ENCODE results near the gene MIDN.
"Not testable (repeated sequence)": the region's sequence is repeated elsewhere in the genome, so short reads cannot be mapped to it uniquely, and the experiment has no call there.

The MIDN gene

DNA sequence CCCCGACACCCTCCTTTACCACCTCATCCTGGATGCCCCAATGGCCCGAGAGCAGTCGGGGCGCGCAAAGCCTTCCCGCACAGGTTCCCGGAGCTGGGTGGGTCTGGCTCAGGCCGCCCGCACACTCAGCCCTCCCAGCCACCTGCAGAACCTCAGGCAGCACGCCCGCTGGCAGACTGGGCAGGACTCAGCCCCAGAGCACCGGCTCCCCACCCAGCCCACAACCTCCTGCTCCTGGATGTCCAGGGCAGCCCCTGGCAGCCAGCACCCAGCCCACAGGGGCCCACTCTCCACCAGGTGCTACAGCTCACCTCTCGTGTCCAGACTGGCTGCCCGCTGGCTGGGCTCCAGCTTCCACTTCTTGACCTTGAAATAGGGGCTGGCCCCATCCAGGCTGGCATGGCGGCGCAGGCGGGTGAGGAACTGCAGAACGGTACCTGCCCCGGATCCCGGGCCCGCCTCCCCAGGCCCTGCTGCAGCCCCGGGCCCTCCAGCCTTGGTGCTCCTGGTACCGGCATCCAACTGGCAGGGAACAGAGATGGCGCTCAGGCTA, 15.2 kb upstream of the MIDN start:
- no peak for DNase-seq

DNA sequence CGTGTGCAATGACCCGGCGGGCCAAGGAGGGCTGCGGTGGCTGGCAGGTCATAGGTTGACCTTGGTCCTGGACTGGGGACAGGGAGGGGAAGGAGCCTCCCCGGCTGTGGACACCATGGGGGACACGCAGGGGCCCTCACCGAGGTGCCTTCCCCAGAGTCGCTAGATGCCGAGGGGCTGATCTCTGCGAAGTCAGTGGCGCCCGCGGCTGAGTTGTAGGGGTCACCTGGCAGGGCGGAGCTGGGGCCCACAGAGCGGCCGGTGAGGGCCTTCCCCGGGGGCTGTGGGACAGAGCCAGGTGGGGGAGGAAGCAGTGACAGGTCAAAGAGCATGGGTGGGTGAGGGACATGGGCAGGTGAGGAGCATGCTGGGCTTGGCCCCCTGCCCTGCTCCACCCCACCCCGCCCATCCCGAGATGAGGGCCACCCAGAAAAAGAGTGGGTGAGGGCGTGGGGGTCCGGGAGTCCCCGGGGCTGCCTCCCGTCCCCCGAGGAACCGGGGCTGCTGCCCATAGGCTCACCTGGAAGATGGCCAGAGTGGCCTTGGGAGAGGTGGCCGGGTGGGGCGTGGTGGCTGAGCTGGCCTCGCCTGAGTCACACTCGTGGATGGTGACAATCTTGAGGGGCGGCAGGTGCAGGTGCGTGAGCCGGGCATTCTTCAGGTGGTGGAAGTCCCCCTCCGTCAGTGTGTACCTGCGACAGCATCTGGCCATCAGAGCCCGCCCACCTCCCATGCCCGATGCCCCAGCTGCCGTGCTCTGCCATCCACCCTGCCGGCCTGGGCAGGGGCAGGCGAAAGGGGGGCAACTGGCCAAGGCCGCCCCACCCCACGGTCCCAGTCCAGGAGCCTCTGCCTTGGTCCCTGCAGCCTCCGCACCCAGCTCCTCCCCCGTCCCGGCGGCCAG, 14.1 kb upstream of the MIDN start:
- DNase-seq = no peak

- no peak for DNase-seq
Measured at GRCh38 chr19:1234955-1235380, 13.4 kb upstream of the MIDN start.

DNA sequence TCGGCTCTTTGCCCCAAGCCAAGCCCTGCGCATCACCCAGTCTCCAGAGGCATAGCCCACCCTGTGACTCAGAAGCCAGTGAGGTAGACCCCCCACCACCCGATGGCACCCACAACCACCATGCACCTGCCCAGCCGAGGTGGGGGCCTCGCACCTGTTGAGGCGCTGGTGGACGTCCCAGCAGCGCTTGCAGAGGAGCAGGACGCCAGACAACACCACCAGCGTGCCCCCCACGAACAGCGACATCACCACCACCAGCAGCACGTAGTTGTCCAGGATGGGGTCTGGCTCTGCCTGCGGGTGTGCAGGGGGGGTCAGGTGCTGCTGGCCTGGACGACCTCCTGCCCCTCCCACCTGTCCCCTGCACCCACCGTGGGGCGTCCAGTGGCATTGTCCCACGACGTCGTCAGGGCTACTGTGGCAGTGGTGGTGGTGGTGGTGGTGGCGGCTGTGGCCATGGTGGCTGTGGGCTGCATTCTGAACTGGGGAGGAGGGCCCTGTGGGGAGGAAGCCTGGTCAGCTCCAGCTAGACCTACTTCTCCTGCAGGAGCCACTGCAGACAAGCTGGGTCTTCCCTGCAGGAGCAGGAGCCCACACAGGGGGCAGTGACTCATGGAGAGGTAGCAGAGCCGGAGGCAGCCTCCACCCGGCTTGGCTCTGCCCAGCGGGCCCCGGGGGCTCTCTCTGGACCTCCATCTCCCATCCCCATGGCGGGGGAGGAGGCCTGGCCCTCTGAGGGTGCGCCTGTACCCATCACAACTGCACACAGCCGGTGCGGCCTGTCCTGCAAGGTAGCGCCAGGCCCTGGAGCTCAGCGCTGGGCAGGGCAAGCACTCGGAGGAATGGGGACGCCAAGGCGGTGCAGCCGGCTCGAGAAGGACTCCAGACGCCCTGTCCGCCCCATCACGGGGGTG, 12.5 kb upstream of the MIDN start:
- no peak for DNase-seq

DNA sequence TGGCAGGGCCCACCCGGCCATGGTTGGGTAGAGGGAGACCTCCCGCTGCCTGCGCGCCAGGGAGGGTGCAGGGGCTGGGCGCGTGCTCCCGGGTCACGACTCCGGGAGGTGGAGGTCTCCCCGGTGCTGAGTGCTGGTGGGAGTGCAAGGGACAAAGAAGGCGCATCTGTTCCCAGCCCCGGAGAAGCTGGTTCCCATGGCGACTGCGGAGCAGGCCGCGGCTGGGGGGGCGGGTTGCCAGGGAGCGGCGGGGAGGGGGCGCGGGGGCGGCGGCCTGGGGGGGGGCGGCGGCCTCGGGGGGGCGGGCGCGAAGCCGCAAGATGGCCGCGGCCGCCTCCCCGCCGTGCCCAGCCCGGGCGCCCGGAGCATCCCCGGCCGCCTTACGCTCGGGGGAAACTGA, 11.8 kb upstream of the MIDN start:
- DNase-seq = peak; percentile 22

- DNase-seq = no peak
Measured at GRCh38 chr19:1237027-1237659, 11.2 kb upstream of the MIDN start.

GRCh38 chr19:1237754-1238368, 10.5 kb upstream of the MIDN start, which contains the start of gene CBARP:
Gene CBARP, minus strand, starts transcription at chr19:1238005. Its CDS starts 1,905 bp downstream, at chr19:1236100.
- DNase-seq = no peak

DNA sequence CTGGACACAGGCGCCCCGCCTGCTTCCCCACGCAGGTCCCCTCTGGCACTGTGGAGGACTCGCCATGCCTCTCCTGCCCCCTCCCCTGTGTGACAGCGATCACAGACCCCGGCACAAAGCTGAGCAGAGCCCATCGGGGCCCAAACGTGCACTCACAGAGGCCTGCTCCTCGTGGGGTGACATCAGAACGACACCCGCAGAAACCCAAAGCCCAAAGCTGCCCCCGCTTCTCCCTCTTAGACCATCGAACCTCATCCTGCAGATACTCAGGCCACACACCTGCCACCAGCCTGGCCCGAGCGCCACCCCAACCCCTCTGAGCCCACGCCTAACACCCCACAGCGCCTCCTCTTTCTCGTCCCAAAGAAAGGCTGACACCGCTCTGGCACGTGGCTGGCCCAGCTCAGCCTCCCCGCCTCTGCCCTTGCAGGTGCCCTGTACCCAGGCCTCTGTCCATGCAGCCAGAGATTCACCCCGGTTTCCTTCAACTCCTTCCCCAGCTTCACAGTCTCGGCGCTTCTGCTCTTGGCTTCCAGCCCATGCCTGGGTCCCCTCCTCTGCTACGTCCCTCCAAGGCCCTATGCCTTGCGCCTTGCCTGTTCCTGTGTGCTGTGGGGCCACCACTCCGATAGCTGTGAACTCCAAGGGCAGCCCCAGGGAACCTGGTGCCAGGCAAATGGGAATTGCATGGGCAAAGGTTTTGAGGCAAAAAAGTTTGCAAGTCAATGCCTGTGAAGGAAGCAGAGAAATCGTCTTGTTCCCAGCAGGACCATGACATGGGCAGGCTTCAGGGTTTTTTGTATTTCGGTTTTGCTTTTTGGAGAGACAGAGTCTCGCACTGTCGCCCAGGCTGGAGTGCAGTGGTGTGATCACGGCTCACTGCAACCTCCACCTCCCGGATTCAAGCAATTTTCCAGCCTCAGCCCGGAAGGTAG, 9.7 kb upstream of the MIDN start:
- no peak for DNase-seq

DNA sequence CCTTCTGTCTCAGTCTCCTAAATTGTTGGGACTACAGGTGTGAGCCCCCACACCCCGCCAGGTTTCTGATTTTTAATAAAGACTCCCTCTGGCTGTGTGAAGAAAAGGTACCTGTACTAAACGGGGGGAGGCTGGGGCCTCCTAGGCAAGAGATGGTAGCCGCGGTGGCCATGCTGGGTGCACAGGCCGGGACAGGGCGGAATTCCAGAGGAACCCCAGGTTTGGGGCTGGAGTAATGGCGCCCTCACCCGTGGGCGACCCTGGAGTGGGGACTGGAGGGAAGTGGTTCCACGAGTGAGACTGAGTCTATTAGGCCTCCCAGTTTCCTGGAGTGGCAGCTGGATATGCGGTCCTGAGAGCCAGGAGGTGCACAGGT, 9.0 kb upstream of the MIDN start:
- no peak for DNase-seq

- DNase-seq = peak; percentile 59
Measured at GRCh38 chr19:1239796-1240737, 8.3 kb upstream of the MIDN start.

DNA sequence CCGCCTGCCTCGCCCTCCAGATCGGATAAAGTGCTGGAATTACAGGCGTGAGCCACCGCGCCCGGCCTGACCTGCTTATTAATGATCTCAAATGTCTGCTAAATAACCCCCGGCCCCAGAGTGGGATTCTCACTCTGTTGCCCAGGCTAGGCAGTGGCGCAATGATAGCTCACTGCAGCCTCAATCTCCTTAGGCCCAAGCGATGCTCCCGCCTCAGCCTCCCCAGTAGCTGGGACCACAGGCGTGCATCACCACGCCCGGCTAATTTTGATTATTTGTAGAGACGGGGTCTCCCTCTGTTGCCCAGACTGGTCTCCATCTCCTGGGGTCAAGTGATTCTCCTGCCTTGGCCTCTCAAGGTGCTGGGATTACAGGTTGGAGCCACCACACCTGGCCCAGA, 7.5 kb upstream of the MIDN start:
- DNase-seq = no peak

DNA sequence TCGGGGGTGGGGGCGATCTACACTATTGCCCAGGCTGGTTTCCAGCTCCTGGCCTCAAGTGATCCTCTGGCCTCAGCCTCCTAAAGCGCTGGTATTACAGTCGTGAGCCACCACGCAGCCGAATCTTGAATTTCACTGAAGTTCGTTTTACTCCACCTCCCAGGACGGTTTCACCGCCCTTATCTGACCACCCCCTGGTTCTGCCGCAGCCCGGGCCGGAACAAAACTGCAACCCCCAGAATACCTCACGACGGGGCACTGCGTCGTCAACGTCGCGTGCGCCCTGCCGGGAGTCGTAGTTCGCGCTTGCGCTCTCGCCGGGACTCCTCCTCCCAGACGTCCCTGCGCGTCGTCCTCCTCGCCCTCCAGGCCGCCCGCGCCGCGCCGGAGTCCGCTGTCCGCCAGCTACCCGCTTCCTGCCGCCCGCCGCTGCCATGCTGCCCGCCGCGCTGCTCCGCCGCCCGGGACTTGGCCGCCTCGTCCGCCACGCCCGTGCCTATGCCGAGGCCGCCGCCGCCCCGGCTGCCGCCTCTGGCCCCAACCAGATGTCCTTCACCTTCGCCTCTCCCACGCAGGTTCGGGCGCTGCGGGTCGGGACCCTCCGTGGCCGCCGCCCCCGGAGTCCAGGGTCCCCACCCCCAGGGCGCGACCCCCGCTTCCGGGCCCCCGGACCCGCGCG, 6.8 kb upstream of the MIDN start, which contains the start of gene ATP5F1D:
TSS of gene ATP5F1D (plus strand) at position 335 of the 679 bp plus-strand sequence. CDS start at position 435, 100 bp downstream.
- DNase-seq = peak; percentile 90

DNA sequence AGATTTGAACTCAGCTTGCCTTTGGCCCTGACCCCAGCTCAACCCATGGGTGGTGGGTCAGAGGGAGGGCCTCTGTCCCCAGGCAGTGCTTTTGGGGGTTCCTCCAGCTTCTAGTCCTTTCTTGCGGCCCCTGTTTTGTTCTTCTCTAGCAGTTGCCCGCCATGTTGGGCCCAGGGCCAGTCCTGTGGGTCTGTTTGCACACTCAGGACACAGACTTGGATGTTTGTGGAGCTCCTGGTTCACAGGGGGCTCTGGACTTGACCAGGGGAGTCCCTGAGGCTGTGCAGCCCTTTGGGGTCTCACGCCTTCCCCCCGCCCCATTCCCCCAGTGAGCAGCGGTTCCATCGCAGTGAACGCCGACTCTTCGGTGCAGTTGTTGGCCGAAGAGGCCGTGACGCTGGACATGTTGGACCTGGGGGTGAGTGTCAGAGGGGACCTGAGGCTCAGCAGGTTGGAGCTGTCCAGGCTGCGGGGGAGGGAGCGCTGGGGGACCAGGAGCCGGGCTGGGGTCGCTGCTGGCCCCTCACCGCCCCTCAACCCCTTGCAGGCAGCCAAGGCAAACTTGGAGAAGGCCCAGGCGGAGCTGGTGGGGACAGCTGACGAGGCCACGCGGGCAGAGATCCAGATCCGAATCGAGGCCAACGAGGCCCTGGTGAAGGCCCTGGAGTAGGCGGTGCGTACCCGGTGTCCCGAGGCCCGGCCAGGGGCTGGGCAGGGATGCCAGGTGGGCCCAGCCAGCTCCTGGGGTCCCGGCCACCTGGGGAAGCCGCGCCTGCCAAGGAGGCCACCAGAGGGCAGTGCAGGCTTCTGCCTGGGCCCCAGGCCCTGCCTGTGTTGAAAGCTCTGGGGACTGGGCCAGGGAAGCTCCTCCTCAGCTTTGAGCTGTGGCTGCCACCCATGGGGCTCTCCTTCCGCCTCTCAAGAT, 4.4 kb upstream of the MIDN start:
- peak; percentile 29 for DNase-seq

- DNase-seq = no peak
Measured at GRCh38 chr19:1244693-1245451, 3.5 kb upstream of the MIDN start.

DNA sequence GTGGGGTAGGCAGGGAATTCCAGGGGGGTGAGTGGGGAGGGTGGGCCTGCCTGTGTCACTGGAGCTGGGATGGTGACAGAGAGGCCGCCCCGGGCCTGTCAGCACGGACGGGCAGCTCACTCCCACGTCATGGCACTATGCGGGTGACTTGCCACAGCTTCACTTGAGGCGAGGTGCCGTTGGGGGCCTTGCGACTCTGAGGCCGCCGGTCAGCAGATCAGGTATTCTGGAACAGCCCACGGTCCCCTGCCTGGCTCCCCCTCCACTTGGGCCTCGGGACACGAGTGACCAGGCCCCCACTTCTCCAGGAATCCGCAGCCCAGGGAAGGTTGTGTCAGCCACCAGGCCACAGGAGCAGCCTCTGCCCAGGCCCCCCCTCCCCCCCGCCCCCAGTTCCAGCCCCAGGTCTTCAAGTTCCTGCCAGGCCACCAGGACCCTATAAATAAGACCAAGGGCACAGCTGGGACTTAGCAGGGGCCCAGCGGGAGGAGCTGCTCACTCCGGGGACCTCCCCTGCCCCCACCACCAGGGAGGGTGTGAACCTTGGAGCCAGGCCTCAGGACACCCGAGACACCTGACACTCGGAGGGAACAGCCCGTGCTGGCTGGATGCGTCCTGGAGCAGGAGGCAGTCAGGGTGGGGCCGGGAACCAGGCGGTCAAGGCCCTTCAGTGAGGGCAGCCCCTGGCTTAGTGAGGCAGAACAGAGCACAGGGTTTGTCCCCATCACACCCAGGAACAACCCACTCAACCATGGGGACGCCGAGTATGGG, 2.7 kb upstream of the MIDN start:
- no peak for DNase-seq

GRCh38 chr19:1246265-1247087, 1.9 kb upstream of the MIDN start:
- not testable (repeated sequence) for DNase-seq
